OCI-LY3 (cell line): Measurements from ENCODE around the gene TARM1.

Experiments used
- EZH2phosphoT487 ChIP-seq: fragments of 200-600 bp; shearing (Covaris generic); IDR thresholded peaks from 2 replicates; pipeline ENCODE4 v1.6.1; 2018; ENCODE audit warnings: antibody characterized with exemption, mixed run types, low read depth
- TF ChIP-seq, protein P1 (sequence below): fragments of 200-600, 300-600 bp; sonication (generic); IDR thresholded peaks from 2 replicates; pipeline ENCODE4 v1.5.1; 2014; ENCODE audit warnings: antibody characterized with exemption, low read length, low read depth

DNA sequence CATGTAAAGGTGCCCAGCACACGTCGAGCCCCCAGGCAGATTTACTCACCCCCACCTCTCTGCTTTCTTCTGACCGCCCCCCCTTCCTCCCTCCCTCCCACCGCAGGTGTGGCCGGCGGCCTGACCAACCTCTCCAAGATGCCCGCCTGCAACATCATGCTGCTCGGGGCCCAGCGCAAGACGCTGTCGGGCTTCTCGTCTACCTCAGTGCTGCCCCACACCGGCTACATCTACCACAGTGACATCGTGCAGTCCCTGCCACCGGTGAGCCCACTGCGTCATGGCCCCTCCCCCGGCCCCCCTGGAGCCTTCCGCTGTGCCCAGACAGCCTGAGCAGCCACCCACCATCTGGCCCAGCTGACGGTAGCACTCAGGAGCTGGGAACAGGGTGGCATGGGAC lies 43.2 kb upstream of the TARM1 start:
- TF ChIP-seq, protein P1, sequence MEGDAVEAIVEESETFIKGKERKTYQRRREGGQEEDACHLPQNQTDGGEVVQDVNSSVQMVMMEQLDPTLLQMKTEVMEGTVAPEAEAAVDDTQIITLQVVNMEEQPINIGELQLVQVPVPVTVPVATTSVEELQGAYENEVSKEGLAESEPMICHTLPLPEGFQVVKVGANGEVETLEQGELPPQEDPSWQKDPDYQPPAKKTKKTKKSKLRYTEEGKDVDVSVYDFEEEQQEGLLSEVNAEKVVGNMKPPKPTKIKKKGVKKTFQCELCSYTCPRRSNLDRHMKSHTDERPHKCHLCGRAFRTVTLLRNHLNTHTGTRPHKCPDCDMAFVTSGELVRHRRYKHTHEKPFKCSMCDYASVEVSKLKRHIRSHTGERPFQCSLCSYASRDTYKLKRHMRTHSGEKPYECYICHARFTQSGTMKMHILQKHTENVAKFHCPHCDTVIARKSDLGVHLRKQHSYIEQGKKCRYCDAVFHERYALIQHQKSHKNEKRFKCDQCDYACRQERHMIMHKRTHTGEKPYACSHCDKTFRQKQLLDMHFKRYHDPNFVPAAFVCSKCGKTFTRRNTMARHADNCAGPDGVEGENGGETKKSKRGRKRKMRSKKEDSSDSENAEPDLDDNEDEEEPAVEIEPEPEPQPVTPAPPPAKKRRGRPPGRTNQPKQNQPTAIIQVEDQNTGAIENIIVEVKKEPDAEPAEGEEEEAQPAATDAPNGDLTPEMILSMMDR = no peak
- TF ChIP-seq EZH2phosphoT487 = no peak
